Endothelial cell of umbilical vein (primary cell): ENCODE data around the gene USP47. TPM values are rescaled to one million over a fixed set of nuclear protein-coding genes. Genes with fewer than 3 reads are reported as not detected.

Experiments used
- BruUV-seq: library from RNA; stranded (reverse); fragments of 400-500 nt; replicated peaks from 2 replicates; lab custom pipeline; 2021; lab: Mats Ljungman, UMichigan
- CTCF ChIA-PET: fragments of 300-600, 350-600 bp; sonication (Branson Sonifier 250); formaldehyde crosslinking; loops from one replicate; lab custom pipeline; 2021; ENCODE audit warnings: antibody characterized with exemption, inconsistent platforms; lab: Charles Lee
- POLR2A ChIA-PET: fragments of 300-600, 350-600 bp; sonication (Branson Sonifier 250); formaldehyde crosslinking; loops from one replicate; lab custom pipeline; 2021; ENCODE audit warnings: antibody characterized with exemption, inconsistent platforms; lab: Charles Lee
- DNase-seq: peaks from one replicate; pipeline ENCODE4 v3.0.0-alpha.2; 2011; ENCODE audit warnings: low read depth, low spot score
- FAIRE-seq: peaks from 2 replicates; lab custom pipeline; 2011; peaks lifted over from hg19 to GRCh38; lab: Jason Lieb, UNC
- H2AFZ ChIP-seq: 2 replicates; pipeline ENCODE4 v1.6.0; 2012; ENCODE audit warnings: low read depth, low read length, control low read depth, inconsistent platforms
- H3K27ac ChIP-seq: 2 replicates; pipeline ENCODE4 v1.5.1; 2011; ENCODE audit warnings: low read depth, mild to moderate bottlenecking, control low read depth, low read length, moderate library complexity; ENCODE audit not compliant: insufficient read depth
- H3K27me3 ChIP-seq, 2 experiments: 2 replicates each; pipeline versions ENCODE4 v1.6.0 to v1.6.1; 2011; ENCODE audit warnings: low read length in 2 of 2, mixed read lengths in 1 of 2; ENCODE audit not compliant: control insufficient read depth in 2 of 2, insufficient read depth in 2 of 2
- H3K36me3 ChIP-seq, 2 experiments: 2 replicates in 1 of 2; 3 replicates in 1 of 2; pipeline ENCODE4 v1.5.1; 2011; ENCODE audit warnings: low read length in 2 of 2, mild to moderate bottlenecking in 1 of 2, moderate library complexity in 1 of 2; ENCODE audit not compliant: control insufficient read depth in 2 of 2, insufficient read depth in 2 of 2; ENCODE audit errors: extremely low read depth in 1 of 2
- H3K4me1 ChIP-seq: 3 replicates; pipeline ENCODE4 v1.5.1; 2011; ENCODE audit warnings: mild to moderate bottlenecking, low read length; ENCODE audit not compliant: control insufficient read depth, insufficient read depth; ENCODE audit errors: extremely low read depth
- H3K4me2 ChIP-seq: 2 replicates; pipeline ENCODE4 v1.6.1; 2011; ENCODE audit warnings: low read length, control low read depth, mixed read lengths; ENCODE audit not compliant: insufficient read depth
- H3K4me3 ChIP-seq, 3 experiments: fragments of 200-600 bp in 1 of 3; sonication (generic), shearing (Covaris generic) in 1 of 3; replicated peaks in 1 of 3; 2 replicates each; pipeline ENCODE4 v1.5.1; 2011 to 2016; ENCODE audit warnings: control low read depth in 3 of 3, low read length in 3 of 3, mild to moderate bottlenecking in 2 of 3, inconsistent platforms in 1 of 3, low read depth in 1 of 3, moderate library complexity in 1 of 3; ENCODE audit not compliant: insufficient read depth in 1 of 3
- H3K79me2 ChIP-seq: 2 replicates; pipeline ENCODE4 v1.6.0; 2012; ENCODE audit warnings: low read length, inconsistent platforms; ENCODE audit not compliant: control insufficient read depth, insufficient read depth
- H3K9ac ChIP-seq: replicated peaks from 2 replicates; pipeline ENCODE3; 2011; ENCODE audit warnings: low read length, control low read depth; ENCODE audit not compliant: insufficient read depth; ENCODE audit errors: extremely low read depth
- H3K9me1 ChIP-seq: replicated peaks from 3 replicates; pipeline ENCODE4 v1.6.0; 2011; ENCODE audit warnings: mild to moderate bottlenecking, low read length; ENCODE audit not compliant: control insufficient read depth, insufficient read depth; ENCODE audit errors: extremely low read depth
- H3K9me3 ChIP-seq: replicated peaks from 2 replicates; pipeline ENCODE4 v1.5.1; 2012; ENCODE audit warnings: low read length, inconsistent platforms; ENCODE audit not compliant: control insufficient read depth, insufficient read depth
- H4K20me1 ChIP-seq: replicated peaks from 2 replicates; pipeline ENCODE3; 2011; ENCODE audit warnings: mild to moderate bottlenecking, low read length; ENCODE audit not compliant: control insufficient read depth, insufficient read depth; ENCODE audit errors: extremely low read depth
- EZH2 ChIP-seq: IDR thresholded peaks from 2 replicates; pipeline ENCODE4 v1.6.1; 2012; ENCODE audit warnings: borderline replicate concordance, low read depth, mild to moderate bottlenecking, moderate library complexity, low read length, inconsistent platforms; ENCODE audit not compliant: severe bottlenecking
- FOS ChIP-seq: IDR thresholded peaks from 2 replicates; pipeline ENCODE4 v1.6.1; 2011; ENCODE audit warnings: mild to moderate bottlenecking, low read length, moderate library complexity, borderline replicate concordance; ENCODE audit not compliant: insufficient read depth
- GATA2 ChIP-seq: IDR thresholded peaks from 2 replicates; pipeline ENCODE4 v1.7.0; 2011; ENCODE audit warnings: low read depth, mild to moderate bottlenecking, moderate library complexity, mixed read lengths, low read length; ENCODE audit not compliant: insufficient read length, insufficient read depth
- JUN ChIP-seq: IDR thresholded peaks from 2 replicates; pipeline ENCODE4 v1.6.1; 2011; ENCODE audit warnings: borderline replicate concordance, low read depth; ENCODE audit not compliant: insufficient read length, insufficient read depth
- MYC ChIP-seq: IDR thresholded peaks from one replicate; pipeline ENCODE4 v1.6.1; 2011; ENCODE audit warnings: mild to moderate bottlenecking, low read depth, low read length
- POLR2A ChIP-seq: IDR thresholded peaks from 2 replicates; pipeline ENCODE4 v1.6.1; 2012; ENCODE audit warnings: low read depth, mild to moderate bottlenecking, control low read depth, low read length
- POLR2AphosphoS5 ChIP-seq: IDR thresholded peaks from 2 replicates; pipeline ENCODE4 v1.6.1; 2012; ENCODE audit warnings: low read depth, mild to moderate bottlenecking, control low read depth, low read length, moderate library complexity; ENCODE audit not compliant: insufficient read depth
- dilution Hi-C: fragments of 300-500 bp; cut with MboI; formaldehyde crosslinking; loops from one replicate; pipeline ENCODE4 v1.15.0; 2019; ENCODE audit warnings: low sequenced_read_pairs; ENCODE audit not compliant: extremely low pct_ligation_motif_present
- intact Hi-C: fragments of 100-400 bp; cut with micrococcal nuclease; formaldehyde crosslinking; loops from one replicate; pipeline ENCODE4 v1.10.0; 2022
- polyA plus RNA-seq, 4 experiments: library from polyadenylated mRNA; depleted of rRNA in 3 of 4; stranded (reverse) in 3 of 4; unstranded in 1 of 4; fragments of >200 nt; gene quantifications; 2 replicates each; pipeline versions ENCODE4 v1.2.1 to v1.2.3, GENCODE V29; 2011 to 2012; ENCODE audit warnings: missing spikeins in 1 of 4
- total RNA-seq: library from RNA; stranded (reverse); gene quantifications from 2 replicates; pipeline ENCODE4 v1.2.3, GENCODE V29; 2021
- TF ChIP-seq, protein P1 (sequence below), 2 donors: IDR thresholded peaks; 1 replicate in 1 of 2; 2 replicates in 1 of 2; pipeline ENCODE4 v1.5.1; 2011; ENCODE audit warnings: low read length in 2 of 2, mild to moderate bottlenecking in 2 of 2, moderate library complexity in 2 of 2, control low read depth in 1 of 2, inconsistent platforms in 1 of 2, low read depth in 1 of 2; ENCODE audit not compliant: insufficient read depth in 1 of 2; ENCODE audit errors: extremely low read depth in 1 of 2
- TF ChIP-seq, protein P2 (sequence below): IDR thresholded peaks from 2 replicates; pipeline ENCODE4 v1.6.1; 2011; ENCODE audit not compliant: insufficient read depth, insufficient read length

USP47 gene
- total and polyA plus RNA-seq, 2 donors (not counting 3 experiments of a cell fraction or from before 2014, with no cell fraction given), result 7.8 to 38.0 TPM

DNA sequence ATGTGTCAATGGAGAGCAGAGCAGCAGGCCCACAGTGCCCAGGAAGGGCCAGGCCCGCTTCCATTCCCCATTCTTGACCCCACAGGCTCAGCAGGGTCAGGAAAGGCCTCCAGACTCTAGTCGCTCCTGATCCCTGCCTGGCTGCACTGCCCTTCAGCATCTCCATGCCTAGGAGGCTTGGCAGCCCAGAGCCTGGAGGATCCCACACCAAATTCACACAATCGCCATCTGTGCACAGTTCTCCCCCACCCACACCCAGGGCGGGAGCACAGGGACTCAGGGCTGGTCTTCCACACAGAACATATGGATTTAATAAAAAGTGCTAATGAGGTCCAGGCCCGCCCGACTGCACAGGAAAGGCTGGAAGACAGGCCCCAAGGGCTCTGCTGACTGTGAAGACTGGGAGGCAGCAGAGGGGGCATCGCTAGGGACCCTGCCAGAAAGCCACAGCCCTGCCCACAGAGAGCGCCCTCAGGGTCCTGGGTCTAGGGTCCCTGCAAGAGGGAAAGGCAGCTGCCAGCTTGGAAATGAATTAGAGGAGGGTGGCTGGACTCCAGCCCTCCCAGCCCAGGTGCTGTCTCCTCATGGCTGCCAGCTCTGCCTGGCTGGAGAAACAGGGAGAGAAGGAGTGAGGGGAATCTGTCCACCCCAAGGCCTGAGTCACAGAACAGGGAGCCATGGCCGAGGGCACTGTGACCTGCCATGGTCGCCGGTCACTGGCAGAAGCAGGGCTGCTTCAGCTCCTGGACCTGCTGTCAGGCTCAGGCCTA lies 126.9 kb downstream of the USP47 start:
- Histone ChIP-seq H3K27ac (no peak overlapping the region), H3K27me3 (no peaks in the 10 kb centered on the region), H3K79me2 (no peaks in the 10 kb centered on the region), H2AFZ (no peak overlapping the region), H3K4me1 (no peaks in the 10 kb centered on the region), H3K9me3 (no peaks in the 10 kb centered on the region), H3K36me3 (peaks cover 0 to 21% of the 10 kb centered on the region in 2 experiments), H3K9me1 (no peaks in the 10 kb centered on the region), H3K4me3 (no peak overlapping the region), H3K9ac (no peak overlapping the region), H3K4me2 (no peak overlapping the region), H4K20me1 (no peaks in the 10 kb centered on the region)
- BruUV-seq, result no TSS peak
- FAIRE-seq (no peak), DNase-seq (no peak)
- CTCF ChIA-PET, result no interaction called here
- dilution Hi-C loops, result no loop called here
- intact Hi-C loops, result no loop called here
- POLR2A ChIA-PET, result no interaction called here
- TF ChIP-seq POLR2AphosphoS5, result no peak
- TF ChIP-seq, protein P1, sequence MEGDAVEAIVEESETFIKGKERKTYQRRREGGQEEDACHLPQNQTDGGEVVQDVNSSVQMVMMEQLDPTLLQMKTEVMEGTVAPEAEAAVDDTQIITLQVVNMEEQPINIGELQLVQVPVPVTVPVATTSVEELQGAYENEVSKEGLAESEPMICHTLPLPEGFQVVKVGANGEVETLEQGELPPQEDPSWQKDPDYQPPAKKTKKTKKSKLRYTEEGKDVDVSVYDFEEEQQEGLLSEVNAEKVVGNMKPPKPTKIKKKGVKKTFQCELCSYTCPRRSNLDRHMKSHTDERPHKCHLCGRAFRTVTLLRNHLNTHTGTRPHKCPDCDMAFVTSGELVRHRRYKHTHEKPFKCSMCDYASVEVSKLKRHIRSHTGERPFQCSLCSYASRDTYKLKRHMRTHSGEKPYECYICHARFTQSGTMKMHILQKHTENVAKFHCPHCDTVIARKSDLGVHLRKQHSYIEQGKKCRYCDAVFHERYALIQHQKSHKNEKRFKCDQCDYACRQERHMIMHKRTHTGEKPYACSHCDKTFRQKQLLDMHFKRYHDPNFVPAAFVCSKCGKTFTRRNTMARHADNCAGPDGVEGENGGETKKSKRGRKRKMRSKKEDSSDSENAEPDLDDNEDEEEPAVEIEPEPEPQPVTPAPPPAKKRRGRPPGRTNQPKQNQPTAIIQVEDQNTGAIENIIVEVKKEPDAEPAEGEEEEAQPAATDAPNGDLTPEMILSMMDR (IDR thresholded peaks at IDR 0.05; ENCODE audit: extremely low read depth in 1 of 2, insufficient read depth in 1 of 2, low read depth in 1 of 2, low read length in 2 of 2), result no peak
- no peak for TF ChIP-seq FOS
- no peak for TF ChIP-seq GATA2
- TF ChIP-seq POLR2A, result no peak
- no peak for TF ChIP-seq EZH2
- TF ChIP-seq JUN, result no peak
- no peak for TF ChIP-seq MYC
- TF ChIP-seq, protein P2, sequence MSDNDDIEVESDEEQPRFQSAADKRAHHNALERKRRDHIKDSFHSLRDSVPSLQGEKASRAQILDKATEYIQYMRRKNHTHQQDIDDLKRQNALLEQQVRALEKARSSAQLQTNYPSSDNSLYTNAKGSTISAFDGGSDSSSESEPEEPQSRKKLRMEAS, result no peak
